CD4-positive, CD25-positive, alpha-beta regulatory T cell (primary cell): Measurements from ENCODE around the gene CDR2L. TPM values are rescaled to one million over a fixed set of nuclear protein-coding genes. Genes with fewer than 3 reads are reported as not detected.

Experiments
- ATAC-seq, 2 donors: fragments of 150-1000 bp; cut with Tn5 transposase; one replicate each; pipeline ENCODE4 v1.10.0; 2021; ENCODE audit warnings: low read depth in 2 of 2, moderate number of reproducible peaks in 2 of 2, moderate library complexity in 1 of 2
- DNase-seq, 3 donors: peaks; one replicate each; pipeline versions ENCODE4 v3.0.0 to v3.0.0-alpha.2; 2012 to 2022; ENCODE audit warnings: mixed read lengths in 1 of 3
- H3K27ac ChIP-seq: one replicate; pipeline ENCODE4 v1.7.0; 2013; ENCODE audit warnings: mild to moderate bottlenecking, low read length; ENCODE audit not compliant: insufficient read depth, poor library complexity, severe bottlenecking
- H3K27me3 ChIP-seq: one replicate; pipeline ENCODE4 v1.7.0; 2013; ENCODE audit warnings: low read length; ENCODE audit not compliant: control insufficient read depth, insufficient read depth
- H3K36me3 ChIP-seq: one replicate; pipeline ENCODE4 v1.7.0; 2013; ENCODE audit warnings: mild to moderate bottlenecking, low read length, moderate library complexity; ENCODE audit not compliant: control insufficient read depth, insufficient read depth
- H3K4me1 ChIP-seq: 2 replicates; pipeline ENCODE4 v1.7.0; 2013; ENCODE audit warnings: mild to moderate bottlenecking, low read length; ENCODE audit not compliant: insufficient read depth, control insufficient read depth, poor library complexity, severe bottlenecking
- H3K4me3 ChIP-seq: one replicate; pipeline ENCODE4 v1.7.0; 2013; ENCODE audit warnings: low read depth, mild to moderate bottlenecking, low read length, moderate library complexity
- H3K9me3 ChIP-seq, 2 experiments: 1 replicate in 1 of 2; 2 replicates in 1 of 2; pipeline ENCODE4 v1.7.0; 2013; ENCODE audit warnings: low read length in 2 of 2, mild to moderate bottlenecking in 1 of 2, moderate library complexity in 1 of 2; ENCODE audit not compliant: control insufficient read depth in 2 of 2
- H3K27ac Mint-ChIP-seq, 3 donors: one replicate each; pipeline ENCODE4 v1.8.0; 2020 to 2022; ENCODE audit warnings: mild to moderate bottlenecking in 3 of 3, mixed read lengths in 3 of 3, moderate library complexity in 2 of 3
- H3K27me3 Mint-ChIP-seq: one replicate; pipeline ENCODE4 v1.8.0; 2022; ENCODE audit warnings: mild to moderate bottlenecking, mixed read lengths
- H3K36me3 Mint-ChIP-seq: one replicate; pipeline ENCODE4 v1.8.0; 2020; ENCODE audit warnings: mixed read lengths
- H3K4me1 Mint-ChIP-seq, 4 donors: one replicate each; pipeline ENCODE4 v1.8.0; 2020 to 2022; ENCODE audit warnings: mixed read lengths in 4 of 4, mild to moderate bottlenecking in 1 of 4
- H3K4me3 Mint-ChIP-seq, 4 donors: one replicate each; pipeline ENCODE4 v1.8.0; 2020 to 2022; ENCODE audit warnings: mild to moderate bottlenecking in 4 of 4, mixed read lengths in 4 of 4, moderate library complexity in 3 of 4
- H3K9me3 Mint-ChIP-seq, 7 donors: one replicate each; pipeline ENCODE4 v1.8.0; 2020 to 2022; ENCODE audit warnings: mixed read lengths in 7 of 7, mild to moderate bottlenecking in 3 of 7, moderate library complexity in 2 of 7
- polyA plus RNA-seq, 4 donors: library from polyadenylated mRNA; unstranded; fragments of 300-500 nt; fragmentation: Illumina TruSeq; gene quantifications; one replicate each; pipeline ENCODE4 v1.2.3, GENCODE V29; 2021
- total RNA-seq: library from RNA; stranded (reverse); gene quantifications from one replicate; pipeline ENCODE4 v1.2.3, GENCODE V29; 2022

Gene CDR2L
- total and polyA plus RNA-seq, 5 donors from 2014 or later = 0.05 to 0.09 TPM; not detected in 3

DNA sequence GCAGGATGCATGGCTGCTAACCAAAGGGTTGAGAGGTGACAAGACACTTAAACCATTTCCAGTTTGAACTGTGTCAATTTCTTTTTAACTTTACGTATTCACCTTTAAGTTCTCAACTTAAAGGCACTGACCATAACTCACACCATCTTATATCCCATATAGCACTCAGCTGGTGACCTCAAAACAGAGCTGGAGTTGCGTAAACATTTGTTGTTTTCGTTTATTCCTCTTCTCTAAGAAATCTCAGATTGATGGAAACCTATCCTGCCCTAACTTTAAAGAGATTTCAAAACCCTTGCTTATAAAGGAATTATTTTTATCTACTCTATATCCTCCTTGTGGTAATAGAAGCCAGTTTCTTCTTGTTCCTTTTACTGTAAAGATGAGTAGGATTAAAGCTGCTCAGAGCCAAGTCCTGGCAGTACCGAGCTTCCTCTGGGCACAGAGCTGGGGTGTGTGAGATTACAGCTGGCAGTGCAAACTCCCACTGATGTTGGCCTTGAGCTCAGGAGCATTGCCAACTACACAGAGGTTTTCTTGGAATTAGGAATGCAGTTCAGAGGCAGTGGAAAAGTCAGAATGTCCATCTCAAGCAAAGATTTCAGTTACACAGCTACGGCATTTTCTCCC lies 60.9 kb downstream of the CDR2L start:
- Histone ChIP-seq H3K27ac (peak overlapping the region; percentile 49), H3K4me1 (peaks cover 25% of the 10 kb centered on the region), H3K36me3 (peaks cover 18% of the 10 kb centered on the region), H3K9me3 (no peaks in the 10 kb centered on the region), H3K27me3 (no peaks in the 10 kb centered on the region), H3K4me3 (peak overlapping the region; percentile 72)
- Mint-ChIP-seq H3K36me3 (peaks cover 23% of the 10 kb centered on the region), H3K27ac (peak overlapping the region; percentile 90 to 99 (median 97)), H3K4me1 (peaks cover 16 to 65% (median 42%) of the 10 kb centered on the region in 4 donors), H3K4me3 (peak overlapping the region; percentile 95 to 99 (median 98)), H3K27me3 (peaks cover 4% of the 10 kb centered on the region), H3K9me3 (no peaks in the 10 kb centered on the region)
- ATAC-seq (no peak), DNase-seq (no peak)

DNA sequence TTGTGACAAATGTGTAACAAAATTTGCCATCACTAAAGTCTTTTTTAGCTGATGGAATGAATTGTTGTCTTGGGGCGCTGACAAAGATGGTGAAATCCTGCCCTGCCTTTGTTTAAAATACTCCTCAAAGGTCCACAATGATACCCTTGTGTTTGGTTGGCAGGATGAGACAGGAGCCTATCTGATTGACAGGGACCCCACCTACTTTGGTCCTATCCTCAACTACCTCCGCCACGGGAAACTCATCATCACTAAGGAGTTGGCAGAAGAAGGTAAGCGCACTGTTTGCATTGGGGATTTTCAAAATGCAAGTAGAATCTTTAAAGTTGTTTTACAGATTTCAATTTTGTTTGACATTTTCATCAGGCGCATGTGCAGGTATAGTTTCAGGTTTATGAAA lies 61.6 kb downstream of the CDR2L start:
- Histone ChIP-seq H3K36me3 (peaks cover 23% of the 10 kb centered on the region), H3K27ac (no peak overlapping the region), H3K9me3 (no peaks in the 10 kb centered on the region), H3K27me3 (no peaks in the 10 kb centered on the region), H3K4me1 (peaks cover 25% of the 10 kb centered on the region), H3K4me3 (no peak overlapping the region)
- Mint-ChIP-seq H3K36me3 (peaks cover 25% of the 10 kb centered on the region), H3K27ac (peak overlapping the region in 2 of 3 donors; percentile 42 to 90), H3K9me3 (no peaks in the 10 kb centered on the region), H3K4me3 (peak overlapping the region; percentile 95 to 99 (median 98)), H3K27me3 (peaks cover 4% of the 10 kb centered on the region), H3K4me1 (peaks cover 12 to 61% (median 42%) of the 10 kb centered on the region in 4 donors)
- DNase-seq (no peak), ATAC-seq (no peak)

DNA sequence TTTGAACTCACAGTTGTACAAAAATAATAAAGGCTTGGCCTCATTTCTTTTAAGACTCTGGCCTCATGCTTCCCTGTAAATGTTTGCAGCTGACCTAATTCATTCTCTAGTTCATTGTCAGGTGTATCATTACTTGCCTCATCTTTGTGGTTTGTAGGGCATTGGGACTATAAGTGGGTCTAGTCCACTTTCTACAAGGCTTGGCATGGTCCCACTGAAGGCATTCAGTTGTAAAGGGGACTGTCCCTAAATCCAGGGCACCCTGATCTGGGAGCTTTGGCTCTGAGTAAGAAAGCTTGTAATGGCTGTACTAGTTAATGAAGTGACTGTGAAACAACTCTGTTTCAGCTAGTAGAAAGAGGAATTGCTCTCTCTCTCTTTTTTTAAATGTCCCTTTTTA lies 62.3 kb downstream of the CDR2L start:
- peaks cover 27% of the 10 kb centered on the region for H3K36me3 Mint-ChIP-seq
- ATAC-seq (no peak), DNase-seq (no peak)
- peaks cover 12 to 58% (median 41%) of the 10 kb centered on the region in 4 donors for H3K4me1 Mint-ChIP-seq
- Histone ChIP-seq H3K36me3 (peaks cover 28% of the 10 kb centered on the region), H3K9me3 (no peaks in the 10 kb centered on the region), H3K4me3 (no peak overlapping the region), H3K27me3 (no peaks in the 10 kb centered on the region), H3K4me1 (peaks cover 25% of the 10 kb centered on the region), H3K27ac (no peak overlapping the region)
- no peaks in the 10 kb centered on the region for H3K9me3 Mint-ChIP-seq
- peak overlapping the region in 3 of 4 donors; percentile 95 to 99 (median 97) for H3K4me3 Mint-ChIP-seq
- peak overlapping the region in 1 of 3 donors; percentile 54 for H3K27ac Mint-ChIP-seq
- peaks cover 4% of the 10 kb centered on the region for H3K27me3 Mint-ChIP-seq

DNA sequence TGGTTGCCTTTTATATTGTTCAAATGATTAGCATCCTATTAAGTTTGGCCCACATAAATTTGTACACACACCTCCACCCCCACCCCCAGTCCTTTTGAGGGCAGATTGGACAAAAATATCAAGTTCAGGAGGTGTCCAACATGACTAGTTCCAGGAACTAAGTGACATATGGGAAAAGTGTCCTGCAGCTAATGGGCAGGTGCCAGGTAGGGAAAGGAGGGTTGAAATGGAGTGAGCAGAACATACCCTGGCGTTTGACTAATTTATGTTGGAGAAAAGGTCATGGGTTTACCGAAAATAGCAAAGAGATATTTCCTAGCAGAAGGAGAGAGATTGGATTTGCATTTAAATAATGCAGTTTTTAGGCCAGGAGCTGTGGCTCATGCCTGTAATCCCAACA lies 64.5 kb downstream of the CDR2L start:
- Mint-ChIP-seq H3K4me3 (no peak overlapping the region), H3K9me3 (no peaks in the 10 kb centered on the region), H3K4me1 (peaks cover 16 to 37% (median 32%) of the 10 kb centered on the region in 4 donors), H3K36me3 (peaks cover 34% of the 10 kb centered on the region), H3K27me3 (no peaks in the 10 kb centered on the region), H3K27ac (no peak overlapping the region)
- Histone ChIP-seq H3K36me3 (peaks cover 33% of the 10 kb centered on the region), H3K27ac (no peak overlapping the region), H3K4me3 (no peak overlapping the region), H3K27me3 (no peaks in the 10 kb centered on the region), H3K4me1 (peaks cover 17% of the 10 kb centered on the region), H3K9me3 (no peaks in the 10 kb centered on the region)
- no peak for DNase-seq
- ATAC-seq = no peak

Other genes starting within 250 kb of the CDR2L start
- 177 TPM for gene NHERF1, start 239.0 kb upstream of the CDR2L start, total RNA-seq
- 100 to 1,000 TPM; 373 to 453 (median 405) TPM for gene NHERF1, start 239.0 kb upstream of the CDR2L start, polyA plus RNA-seq
- 35.4 TPM for gene NAT9, start 211.3 kb upstream of the CDR2L start, total RNA-seq
- gene NAT9, start 211.3 kb upstream of the CDR2L start, polyA plus RNA-seq = 10 to 100 TPM; 16.2 to 22.0 (median 17.7) TPM
- gene GRIN2C, start 127.7 kb upstream of the CDR2L start, total RNA-seq = not detected
- gene GRIN2C, start 127.7 kb upstream of the CDR2L start, polyA plus RNA-seq = not detected
- gene FDXR, start 114.6 kb upstream of the CDR2L start, total RNA-seq = 7.8 TPM
- gene FDXR, start 114.6 kb upstream of the CDR2L start, polyA plus RNA-seq = 10 to 100 TPM in 2 of 4 donors, 1 to 10 TPM in 2; 5.4 to 15.7 (median 10.5) TPM
- gene FADS6, start 94.0 kb upstream of the CDR2L start, total RNA-seq = not detected
- gene FADS6, start 94.0 kb upstream of the CDR2L start, polyA plus RNA-seq = not detected
- not detected for gene USH1G, start 64.4 kb upstream of the CDR2L start, total RNA-seq
- gene USH1G, start 64.4 kb upstream of the CDR2L start, polyA plus RNA-seq = not detected
- not detected for gene OTOP2, start 63.4 kb upstream of the CDR2L start, total RNA-seq
- gene OTOP2, start 63.4 kb upstream of the CDR2L start, polyA plus RNA-seq = not detected
- gene OTOP3, start 51.7 kb upstream of the CDR2L start, total RNA-seq = not detected
- gene OTOP3, start 51.7 kb upstream of the CDR2L start, polyA plus RNA-seq = not detected
- 5.6 TPM for gene HID1, start 14.9 kb upstream of the CDR2L start, total RNA-seq
- gene HID1, start 14.9 kb upstream of the CDR2L start, polyA plus RNA-seq = 1 to 10 TPM; 1.4 to 2.7 (median 2.4) TPM
- gene MRPL58, start 25.0 kb downstream of the CDR2L start, total RNA-seq = 25.7 TPM
- gene MRPL58, start 25.0 kb downstream of the CDR2L start, polyA plus RNA-seq = 10 to 100 TPM; 64.0 to 95.8 (median 74.6) TPM
- 139 TPM for gene ATP5PD, start 59.3 kb downstream of the CDR2L start, total RNA-seq
- 100 to 1,000 TPM; 410 to 536 (median 467) TPM for gene ATP5PD, start 59.3 kb downstream of the CDR2L start, polyA plus RNA-seq
- gene KCTD2, start 59.6 kb downstream of the CDR2L start, total RNA-seq = 23.4 TPM
- gene KCTD2, start 59.6 kb downstream of the CDR2L start, polyA plus RNA-seq = 1 to 10 TPM; 5.8 to 10.0 (median 8.1) TPM
- gene SLC16A5, start 100.3 kb downstream of the CDR2L start, total RNA-seq = 9.3 TPM
- 1 to 10 TPM; 1.3 to 2.6 (median 2.0) TPM for gene SLC16A5, start 100.3 kb downstream of the CDR2L start, polyA plus RNA-seq
- 12.8 TPM for gene ARMC7, start 122.3 kb downstream of the CDR2L start, total RNA-seq
- gene ARMC7, start 122.3 kb downstream of the CDR2L start, polyA plus RNA-seq = 1 to 10 TPM; 3.1 to 4.6 (median 4.2) TPM
- 31.6 TPM for gene NT5C, start 144.1 kb downstream of the CDR2L start, total RNA-seq
- 10 to 100 TPM; 55.4 to 66.9 (median 57.2) TPM for gene NT5C, start 144.1 kb downstream of the CDR2L start, polyA plus RNA-seq
- 70.9 TPM for gene JPT1, start 166.9 kb downstream of the CDR2L start, total RNA-seq
- 100 to 1,000 TPM; 143 to 231 (median 192) TPM for gene JPT1, start 166.9 kb downstream of the CDR2L start, polyA plus RNA-seq
- 318 TPM for gene SUMO2, start 195.3 kb downstream of the CDR2L start, total RNA-seq
- gene SUMO2, start 195.3 kb downstream of the CDR2L start, polyA plus RNA-seq = 100 to 1,000 TPM; 416 to 660 (median 495) TPM
- gene NUP85, start 218.0 kb downstream of the CDR2L start, total RNA-seq = 79.5 TPM
- gene NUP85, start 218.0 kb downstream of the CDR2L start, polyA plus RNA-seq = 10 to 100 TPM; 31.1 to 60.7 (median 44.3) TPM